Pons (tissue), 1 donor: ENCODE results near the gene NR2F1-AS1.

ENCODE experiments used
- DNase-seq: peaks from one replicate; pipeline ENCODE4 v3.0.0-alpha.2; 2016; ENCODE audit warnings: low spot score

Gene NR2F1-AS1

DNA sequence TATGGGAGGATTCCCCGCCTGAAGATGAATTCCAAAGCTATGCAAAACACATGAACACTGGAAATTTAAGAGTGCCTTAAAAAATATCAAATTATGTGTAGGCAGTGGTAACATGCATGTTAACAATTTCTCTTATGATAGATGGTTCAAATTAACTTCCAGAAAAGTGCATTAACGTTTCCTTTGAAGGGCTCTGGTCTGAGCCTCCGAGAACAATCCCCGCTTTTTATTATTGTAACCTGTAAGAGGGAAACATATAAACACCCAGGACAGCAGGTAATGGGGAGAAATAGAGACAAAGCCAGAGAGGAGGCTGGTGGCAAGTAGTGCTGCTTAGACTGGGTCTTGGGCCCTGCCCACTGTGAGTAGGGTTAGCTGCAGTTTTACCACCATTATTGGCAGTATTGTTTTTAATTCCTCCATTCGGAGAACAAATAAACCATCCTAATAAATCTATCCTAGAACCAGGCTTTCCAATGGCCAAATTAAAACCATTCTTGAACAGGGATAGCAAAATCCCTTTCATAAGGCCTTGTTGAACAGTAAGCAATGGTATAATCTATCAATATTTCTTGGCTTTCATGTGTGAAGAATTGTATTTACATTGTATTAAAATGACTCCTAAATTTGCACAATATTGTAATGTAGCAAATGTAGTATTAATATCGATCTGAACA lies 8.3 kb upstream of the NR2F1-AS1 start:
- DNase-seq = no peak

DNA sequence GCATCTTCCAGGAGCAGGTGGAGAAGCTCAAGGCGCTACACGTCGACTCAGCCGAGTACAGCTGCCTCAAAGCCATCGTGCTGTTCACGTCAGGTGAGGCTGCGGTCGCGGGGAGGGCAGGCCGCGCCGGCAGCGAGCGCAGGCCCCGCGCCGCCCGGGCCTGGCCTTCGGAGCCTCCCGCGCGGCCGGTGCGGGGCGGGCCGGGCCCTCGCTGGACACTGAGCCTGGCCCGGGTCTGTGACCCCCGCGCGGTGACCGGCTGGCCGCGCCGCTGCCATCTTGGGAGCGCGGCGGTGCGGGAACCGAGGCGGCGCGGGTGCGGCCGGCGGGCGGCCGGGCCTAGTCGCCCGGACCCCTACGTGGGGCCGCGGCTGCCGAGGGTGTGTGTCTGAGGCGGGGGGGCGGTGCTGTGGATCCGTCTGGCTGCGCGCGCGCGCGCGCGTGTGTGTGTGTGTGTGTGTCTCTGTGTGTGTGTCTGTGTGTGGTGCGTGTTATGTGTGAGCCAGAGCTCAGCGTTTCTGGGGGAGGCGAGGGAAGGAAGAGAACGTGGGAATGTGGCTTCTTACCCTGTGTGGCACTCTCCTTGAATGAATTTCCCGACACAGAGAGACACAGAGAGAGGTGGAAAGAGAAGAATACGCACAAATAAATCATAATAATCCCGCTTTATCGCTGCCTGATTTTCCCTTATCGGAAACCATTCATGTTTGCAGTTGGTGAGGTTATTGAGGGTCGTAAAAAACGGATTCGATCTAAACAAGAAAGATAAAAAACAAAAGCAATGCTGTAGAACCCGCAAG lies 7.5 kb upstream of the NR2F1-AS1 start:
- DNase-seq = no peak

DNA sequence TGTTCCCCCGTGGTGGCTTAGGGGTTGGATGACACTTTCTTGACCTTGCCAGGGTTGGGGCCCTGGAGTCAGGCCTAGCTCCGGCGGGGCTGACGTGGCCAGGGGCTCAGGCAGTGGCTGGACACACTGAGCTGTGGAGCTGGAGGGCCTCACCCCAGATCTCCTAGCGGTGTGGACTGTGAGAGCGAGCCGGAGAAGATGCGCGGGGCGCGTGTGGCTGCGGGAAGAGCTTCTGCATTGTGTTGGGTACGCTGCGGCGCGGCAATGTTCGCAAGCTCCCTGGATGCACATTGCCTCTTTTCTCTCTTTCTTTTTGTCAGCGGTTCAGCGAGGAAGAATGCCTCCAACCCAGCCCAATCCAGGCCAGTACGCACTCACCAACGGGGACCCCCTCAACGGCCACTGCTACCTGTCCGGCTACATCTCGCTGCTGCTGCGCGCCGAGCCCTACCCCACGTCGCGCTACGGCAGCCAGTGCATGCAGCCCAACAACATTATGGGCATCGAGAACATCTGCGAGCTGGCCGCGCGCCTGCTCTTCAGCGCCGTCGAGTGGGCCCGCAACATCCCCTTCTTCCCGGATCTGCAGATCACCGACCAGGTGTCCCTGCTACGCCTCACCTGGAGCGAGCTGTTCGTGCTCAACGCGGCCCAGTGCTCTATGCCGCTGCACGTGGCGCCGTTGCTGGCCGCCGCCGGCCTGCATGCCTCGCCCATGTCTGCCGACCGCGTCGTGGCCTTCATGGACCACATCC lies 6.8 kb upstream of the NR2F1-AS1 start:
- no peak for DNase-seq

GRCh38 chr5:93586736-93587596 lies 5.9 kb upstream of the NR2F1-AS1 start:
- no peak for DNase-seq

DNA sequence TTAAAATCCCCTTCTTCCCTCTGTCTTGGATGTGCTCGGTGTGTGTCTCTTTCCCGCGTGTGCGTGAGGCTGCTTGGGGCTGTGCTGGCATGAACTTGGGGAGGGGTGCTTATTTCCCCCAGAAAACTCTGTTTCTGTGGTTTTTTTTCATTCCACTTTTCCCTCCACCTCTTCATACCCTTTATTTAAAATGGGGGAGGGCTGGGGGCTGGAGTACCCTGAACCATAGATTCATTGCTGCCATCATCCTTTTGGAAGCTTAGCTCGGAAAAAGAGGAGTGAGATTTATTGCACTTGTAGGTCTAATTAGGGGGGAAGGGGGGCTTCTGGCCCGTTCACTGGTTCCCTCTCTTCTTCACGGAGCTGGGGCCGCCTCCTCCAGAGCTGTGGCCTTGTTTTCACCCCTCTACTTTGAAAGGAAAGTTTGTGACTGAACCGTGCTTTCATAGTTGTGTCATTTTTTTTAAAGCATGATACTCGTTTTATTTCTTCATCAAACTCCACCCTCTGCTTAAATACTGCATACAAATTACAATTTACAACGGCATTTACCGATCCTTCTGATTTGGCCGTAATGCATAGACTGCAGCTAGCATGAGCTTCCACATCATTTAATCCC lies 4.9 kb upstream of the NR2F1-AS1 start:
- no peak for DNase-seq

DNA sequence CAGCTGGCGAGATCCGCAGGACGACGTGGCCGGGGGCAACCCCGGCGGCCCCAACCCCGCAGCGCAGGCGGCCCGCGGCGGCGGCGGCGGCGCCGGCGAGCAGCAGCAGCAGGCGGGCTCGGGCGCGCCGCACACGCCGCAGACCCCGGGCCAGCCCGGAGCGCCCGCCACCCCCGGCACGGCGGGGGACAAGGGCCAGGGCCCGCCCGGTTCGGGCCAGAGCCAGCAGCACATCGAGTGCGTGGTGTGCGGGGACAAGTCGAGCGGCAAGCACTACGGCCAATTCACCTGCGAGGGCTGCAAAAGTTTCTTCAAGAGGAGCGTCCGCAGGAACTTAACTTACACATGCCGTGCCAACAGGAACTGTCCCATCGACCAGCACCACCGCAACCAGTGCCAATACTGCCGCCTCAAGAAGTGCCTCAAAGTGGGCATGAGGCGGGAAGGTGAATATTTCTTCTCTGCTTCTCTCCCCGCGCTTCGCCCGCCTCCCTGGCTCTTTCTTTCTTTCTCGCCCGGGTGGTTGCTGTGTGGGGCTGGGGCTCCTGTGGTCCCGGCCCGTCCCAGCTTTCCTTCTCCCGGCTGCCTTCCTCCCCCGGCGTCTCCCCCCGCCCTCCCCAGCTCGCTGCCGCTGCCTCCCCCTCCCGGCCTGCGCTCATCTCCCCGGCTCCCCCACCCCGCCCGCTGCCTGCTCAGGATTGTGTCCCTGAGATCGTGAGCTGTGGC lies 4.2 kb upstream of the NR2F1-AS1 start:
- no peak for DNase-seq

GRCh38 chr5:93584596-93585040 lies 3.6 kb upstream of the NR2F1-AS1 start:
- DNase-seq = no peak

- no peak for DNase-seq
Measured at GRCh38 chr5:93583768-93584595, 3.0 kb upstream of the NR2F1-AS1 start.

DNA sequence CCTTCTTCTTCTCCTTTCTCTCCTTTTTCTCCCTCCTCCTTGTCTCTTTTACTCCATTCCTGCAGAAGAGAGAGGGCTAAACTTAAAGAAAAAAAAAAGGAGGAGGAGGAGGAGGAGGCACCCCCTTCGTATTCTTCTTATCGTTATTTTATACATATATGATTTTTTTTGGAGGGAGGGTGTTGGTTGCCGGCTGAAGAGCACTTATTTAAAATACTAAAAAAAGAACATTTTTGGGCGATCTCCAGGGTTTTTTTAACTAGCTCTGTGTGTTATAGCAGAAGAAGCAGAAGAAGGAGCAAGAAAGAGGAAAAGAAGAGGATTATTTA lies 2.4 kb upstream of the NR2F1-AS1 start:
- no peak for DNase-seq

DNA sequence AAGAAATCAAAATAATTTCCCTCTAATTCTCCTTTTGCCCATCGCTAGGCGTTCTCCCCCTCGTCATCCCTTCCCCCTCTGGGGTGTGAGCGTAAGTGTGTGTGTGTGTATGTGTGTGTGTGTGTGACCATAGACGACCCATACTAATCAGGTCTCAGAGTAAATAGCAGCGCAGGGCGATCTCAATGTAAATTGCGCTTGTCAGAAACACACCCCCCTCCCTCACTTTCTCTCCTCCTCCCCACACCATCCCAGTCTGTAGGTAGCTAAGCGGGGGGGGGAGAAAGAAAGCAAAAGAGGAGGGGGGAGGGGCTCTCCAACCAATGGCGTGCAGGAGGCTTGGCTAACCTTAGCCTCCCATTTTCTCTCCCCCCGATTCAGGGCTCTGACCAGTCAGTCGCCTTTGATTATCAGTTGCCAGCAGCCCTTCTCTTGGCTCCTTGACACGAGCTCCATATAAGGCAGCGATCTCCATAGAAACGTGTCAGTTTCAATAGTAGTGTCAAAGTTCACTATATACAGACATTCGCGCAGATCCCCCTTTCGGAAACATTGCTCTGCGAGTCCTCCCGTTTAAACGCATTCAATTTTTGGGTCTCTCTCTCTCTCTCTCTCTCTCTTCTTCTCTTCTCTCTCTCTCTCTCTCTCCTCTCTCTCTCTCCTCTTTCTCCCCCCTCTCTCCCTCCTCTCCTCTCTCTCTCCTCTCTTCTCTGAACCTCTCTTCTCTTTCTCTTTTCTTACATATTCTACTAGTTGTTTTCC lies 1.8 kb upstream of the NR2F1-AS1 start, which contains the start of gene NR2F1:
NR2F1 (plus strand) TSS at position 546 of the 762 bp plus-strand sequence. CDS start 1,802 bp downstream, outside the sequence.
- peak; percentile 83 for DNase-seq

DNA sequence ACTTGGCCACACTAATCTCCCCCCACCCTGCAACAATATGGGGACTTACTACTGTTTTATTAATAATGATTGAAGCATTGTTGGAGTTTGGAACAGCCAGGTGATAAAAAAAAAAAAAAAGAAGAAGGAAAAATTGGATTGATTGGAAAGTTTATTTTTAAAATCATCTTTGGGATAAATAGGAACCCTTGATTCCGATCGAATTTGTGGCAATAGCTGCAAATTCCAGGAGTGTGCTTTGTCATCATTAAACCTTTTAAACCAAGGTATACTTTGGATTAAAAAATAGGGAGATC lies 1.1 kb upstream of the NR2F1-AS1 start:
- no peak for DNase-seq

DNA sequence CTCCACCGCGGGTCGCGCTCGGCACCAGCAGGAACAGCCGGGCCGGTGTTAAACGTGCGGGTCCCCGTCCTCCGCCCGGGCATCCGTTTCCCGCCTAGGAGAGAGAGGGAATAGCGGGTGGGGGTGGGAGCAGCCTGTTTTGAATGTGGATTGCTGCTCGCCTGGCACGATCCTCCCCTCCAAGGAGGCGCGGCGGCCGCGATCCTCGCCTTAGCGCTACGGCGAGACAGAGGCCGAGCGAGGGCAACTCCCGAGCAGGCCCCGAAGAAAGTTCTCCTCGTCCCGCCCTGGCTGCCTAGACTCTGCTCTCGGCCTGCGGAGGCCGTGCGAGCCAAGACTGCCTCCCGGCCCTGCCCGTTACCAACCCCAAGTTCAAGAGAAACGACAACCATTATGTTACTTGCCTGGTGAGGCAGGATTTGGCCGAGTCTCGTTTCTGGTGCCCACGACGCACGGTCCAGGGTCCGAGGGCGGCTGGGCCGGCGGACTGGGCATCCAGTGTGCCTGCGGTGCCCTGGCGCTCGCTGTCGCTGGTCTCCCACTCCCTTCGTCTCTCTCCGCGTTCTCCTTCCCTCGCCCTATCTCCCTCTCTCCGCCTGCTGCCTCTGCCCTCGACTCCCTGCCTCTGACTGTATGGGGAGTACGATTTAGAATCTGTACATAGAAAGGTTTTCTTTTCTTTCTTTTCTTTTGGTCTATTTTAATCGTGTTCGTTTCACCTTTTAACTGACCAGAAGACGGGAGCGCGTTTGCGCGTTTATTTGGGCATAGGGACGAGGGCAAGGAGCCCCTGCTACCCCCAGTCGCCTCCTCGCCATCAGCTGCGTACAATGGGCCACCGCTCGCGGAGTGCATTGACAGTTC lies 724 bp downstream of the NR2F1-AS1 start:
- DNase-seq = no peak

DNA sequence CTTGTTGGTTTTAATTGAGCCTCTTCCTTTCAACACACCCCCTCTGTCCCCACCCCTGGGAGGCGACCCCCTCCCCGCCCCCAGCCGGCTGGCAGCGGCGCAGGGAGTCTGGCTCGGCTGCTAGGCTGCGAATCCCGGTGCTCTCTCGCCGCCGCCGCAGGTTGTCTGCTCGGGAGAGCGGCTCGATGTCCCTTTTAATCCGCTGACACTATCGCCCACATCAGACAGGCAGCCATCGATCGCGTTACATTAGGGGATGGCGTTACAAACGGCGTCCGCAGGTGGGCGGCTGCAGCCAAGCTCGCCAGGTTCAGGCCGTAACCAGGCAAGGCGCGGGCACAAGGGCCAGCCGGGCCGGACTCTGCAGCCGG lies 1.3 kb downstream of the NR2F1-AS1 start:
- no peak for DNase-seq

GRCh38 chr5:93578813-93579691 lies 2.0 kb downstream of the NR2F1-AS1 start:
- no peak for DNase-seq

- no peak for DNase-seq
Measured at GRCh38 chr5:93577854-93578812, 2.9 kb downstream of the NR2F1-AS1 start.
